NT2/D1 (cell line): ENCODE measurements around the gene UQCR10.
A peak's percentile ranks its signal among the peaks of the same experiment; 100 is the strongest.

ENCODE experiments used
- DNase-seq: peaks from one replicate; pipeline ENCODE4 v3.0.0-alpha.2; 2011; ENCODE audit warnings: low read depth, low spot score
- H3K27me3 ChIP-seq: 2 replicates; pipeline ENCODE4 v1.6.0; 2011; ENCODE audit warnings: mild to moderate bottlenecking; ENCODE audit not compliant: insufficient read length, insufficient read depth
- H3K36me3 ChIP-seq: 2 replicates; pipeline ENCODE4 v1.6.1; 2011; ENCODE audit warnings: mild to moderate bottlenecking, low read length, mixed read lengths; ENCODE audit not compliant: insufficient read depth, insufficient read length
- H3K4me1 ChIP-seq: 2 replicates; pipeline ENCODE4 v1.5.1; 2011; ENCODE audit not compliant: insufficient read depth, insufficient read length
- H3K4me3 ChIP-seq: 2 replicates; pipeline ENCODE4 v1.5.1; 2011; ENCODE audit warnings: low read depth; ENCODE audit not compliant: insufficient read length
- H3K9ac ChIP-seq: 2 replicates; pipeline ENCODE4 v1.6.0; 2011; ENCODE audit warnings: low read depth; ENCODE audit not compliant: insufficient read length
- H3K9me3 ChIP-seq: 2 replicates; pipeline ENCODE4 v1.5.1; 2011; ENCODE audit warnings: mild to moderate bottlenecking, low read length; ENCODE audit not compliant: insufficient read depth
- SUZ12 ChIP-seq: IDR thresholded peaks from 2 replicates; pipeline ENCODE4 v1.6.1; 2011; ENCODE audit not compliant: insufficient read length, insufficient read depth; ENCODE audit errors: extremely low read depth
- YY1 ChIP-seq: IDR thresholded peaks from 2 replicates; pipeline ENCODE4 v1.6.1; 2011; ENCODE audit not compliant: insufficient read length, insufficient read depth
- ZNF274 ChIP-seq: IDR thresholded peaks from 2 replicates; pipeline ENCODE4 v1.6.1; 2011; ENCODE audit warnings: mild to moderate bottlenecking, low read depth, low read length

UQCR10 gene

DNA sequence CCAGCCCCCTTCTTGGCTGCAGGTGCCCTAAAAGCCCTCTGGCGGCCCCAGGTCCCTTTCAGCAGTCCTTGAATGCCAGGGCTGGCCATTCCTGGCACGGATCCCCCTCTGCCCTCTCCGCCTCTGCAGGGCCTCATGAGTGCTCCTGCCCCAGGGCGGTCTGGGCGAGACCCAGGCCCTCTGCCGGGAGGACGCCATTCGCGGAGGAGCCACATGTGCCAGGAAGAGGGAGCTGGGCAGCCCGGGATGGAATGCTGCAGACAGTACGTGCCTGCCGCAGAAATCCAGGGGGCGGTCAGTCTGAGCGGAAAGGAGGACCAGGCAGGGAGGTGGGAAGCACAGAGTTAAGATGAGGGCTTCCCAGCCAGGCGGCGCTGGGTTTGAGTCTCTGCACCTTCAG is 44.6 kb upstream of the UQCR10 start:
- H3K4me3 ChIP-seq, result no peak overlapping the region
- H3K27me3 ChIP-seq, result peaks cover 79% of the 10 kb centered on the region
- H3K36me3 ChIP-seq, result no peaks in the 10 kb centered on the region
- no peaks in the 10 kb centered on the region for H3K9me3 ChIP-seq
- no peak for DNase-seq
- peaks cover 17% of the 10 kb centered on the region for H3K4me1 ChIP-seq
- H3K9ac ChIP-seq, result no peak overlapping the region
- TF ChIP-seq SUZ12, result no peak
- TF ChIP-seq ZNF274, result no peak
- no peak for TF ChIP-seq YY1

GRCh38 chr22:29723766-29724165 is 43.4 kb upstream of the UQCR10 start:
- H3K36me3 ChIP-seq, result no peaks in the 10 kb centered on the region
- H3K4me3 ChIP-seq, result no peak overlapping the region
- no peak for DNase-seq
- H3K4me1 ChIP-seq, result peaks cover 17% of the 10 kb centered on the region
- peaks cover 68% of the 10 kb centered on the region for H3K27me3 ChIP-seq
- no peak overlapping the region for H3K9ac ChIP-seq
- no peak for TF ChIP-seq SUZ12
- TF ChIP-seq ZNF274, result no peak
- no peak for TF ChIP-seq YY1
- H3K9me3 ChIP-seq, result no peaks in the 10 kb centered on the region

DNA sequence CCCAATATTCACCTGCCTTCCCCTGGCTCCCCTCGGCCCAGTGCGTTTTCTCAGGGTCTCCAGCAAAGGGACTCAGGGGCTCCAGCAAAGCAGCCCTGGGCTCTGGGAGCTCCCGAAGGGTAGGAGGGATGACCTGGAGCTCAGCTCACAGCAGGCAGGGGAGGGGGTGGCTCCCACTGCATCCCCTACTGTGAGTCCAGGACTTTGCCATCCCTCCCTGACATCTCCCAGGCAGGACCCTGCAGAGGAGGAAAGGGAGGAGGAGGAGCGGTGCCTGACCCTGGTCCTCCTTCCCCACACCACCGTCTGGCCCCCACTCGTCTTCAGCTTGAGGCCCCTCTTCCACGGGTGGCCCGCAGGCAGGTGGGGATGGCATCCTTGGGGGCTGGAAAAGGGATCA is 42.3 kb upstream of the UQCR10 start:
- Histone ChIP-seq H3K9me3 (no peaks in the 10 kb centered on the region), H3K36me3 (no peaks in the 10 kb centered on the region), H3K4me1 (peaks cover 17% of the 10 kb centered on the region), H3K27me3 (peaks cover 59% of the 10 kb centered on the region), H3K9ac (no peak overlapping the region), H3K4me3 (no peak overlapping the region)
- no peak for DNase-seq
- TF ChIP-seq SUZ12 (no peak), ZNF274 (no peak), YY1 (no peak)

DNA sequence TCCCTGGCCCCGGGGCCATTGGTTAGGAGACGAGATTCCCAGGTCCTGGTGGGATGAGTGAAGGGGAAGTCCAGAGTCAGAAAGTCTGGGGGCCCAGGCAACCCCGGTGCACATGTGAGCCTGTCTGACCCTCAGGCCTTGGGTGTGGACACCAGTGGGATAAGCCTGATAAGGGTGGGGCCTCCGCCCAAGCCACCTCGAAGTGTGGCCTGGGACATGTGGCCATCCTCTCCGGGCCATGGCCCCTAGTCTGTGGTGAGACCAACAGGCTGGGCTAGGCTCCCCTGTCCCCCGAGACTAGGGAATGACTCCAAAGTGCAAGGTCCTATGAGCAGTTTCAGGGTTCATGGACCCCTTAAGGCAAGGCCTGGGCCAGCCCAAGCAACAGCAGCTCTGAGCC is 41.1 kb upstream of the UQCR10 start:
- Histone ChIP-seq H3K27me3 (peaks cover 50% of the 10 kb centered on the region), H3K36me3 (no peaks in the 10 kb centered on the region), H3K9ac (no peak overlapping the region), H3K4me1 (peaks cover 17% of the 10 kb centered on the region), H3K4me3 (no peak overlapping the region), H3K9me3 (no peaks in the 10 kb centered on the region)
- DNase-seq, result no peak
- TF ChIP-seq SUZ12 (no peak), ZNF274 (no peak), YY1 (no peak)

GRCh38 chr22:29726512-29727130 is 40.5 kb upstream of the UQCR10 start:
- Histone ChIP-seq H3K27me3 (peaks cover 45% of the 10 kb centered on the region), H3K36me3 (no peaks in the 10 kb centered on the region), H3K9ac (no peak overlapping the region), H3K4me1 (peaks cover 19% of the 10 kb centered on the region), H3K4me3 (no peak overlapping the region), H3K9me3 (no peaks in the 10 kb centered on the region)
- TF ChIP-seq SUZ12 (no peak), ZNF274 (no peak), YY1 (no peak)
- DNase-seq, result no peak

DNA sequence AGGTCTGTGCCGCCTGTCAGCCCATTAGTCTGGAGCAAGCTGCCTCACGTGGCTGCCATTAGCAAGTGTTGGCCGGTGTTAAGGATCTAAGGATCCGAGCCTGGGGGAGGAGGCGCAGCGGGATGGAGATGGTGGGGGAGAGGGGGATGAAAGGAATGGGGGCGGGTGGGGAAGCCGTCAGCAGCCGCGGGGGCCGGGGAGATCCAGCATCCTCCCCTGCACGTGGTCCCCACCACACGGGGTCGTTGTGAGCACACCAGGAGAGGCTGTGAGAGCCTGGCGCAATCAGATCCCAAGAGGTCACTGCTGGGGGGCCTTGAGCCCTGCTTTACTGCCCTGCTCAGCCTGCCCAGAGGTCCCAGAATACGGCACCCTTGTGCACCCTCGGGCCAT is 40.0 kb upstream of the UQCR10 start:
- Histone ChIP-seq H3K4me3 (no peak overlapping the region), H3K9me3 (no peaks in the 10 kb centered on the region), H3K4me1 (peaks cover 19% of the 10 kb centered on the region), H3K36me3 (no peaks in the 10 kb centered on the region), H3K27me3 (peaks cover 40% of the 10 kb centered on the region), H3K9ac (peak overlapping the region; percentile 59)
- DNase-seq, result peak; percentile 66
- no peak for TF ChIP-seq SUZ12
- no peak for TF ChIP-seq ZNF274
- TF ChIP-seq YY1, result no peak

DNA sequence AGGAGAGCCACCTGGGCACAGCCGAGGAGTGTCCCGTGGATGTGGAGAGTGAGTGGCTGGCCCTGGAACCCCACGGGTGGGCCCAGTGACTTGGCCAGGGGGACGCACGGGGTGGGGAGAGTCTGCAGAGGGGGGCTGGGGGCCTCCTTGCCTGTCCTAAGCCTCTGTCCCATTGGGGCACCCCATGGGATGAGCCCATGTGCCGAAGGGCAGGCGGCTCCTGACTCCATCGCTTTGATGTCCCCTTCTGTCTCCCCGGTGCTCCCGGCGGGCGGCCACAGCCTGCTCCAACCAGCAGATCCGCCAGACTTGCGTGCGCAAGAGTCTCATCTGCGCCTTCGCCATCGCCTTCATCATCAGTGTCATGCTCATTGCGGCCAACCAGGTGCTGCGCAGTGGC is 38.0 kb upstream of the UQCR10 start:
- Histone ChIP-seq H3K9ac (no peak overlapping the region), H3K4me3 (no peak overlapping the region), H3K27me3 (peaks cover 23% of the 10 kb centered on the region), H3K4me1 (peaks cover 19% of the 10 kb centered on the region), H3K36me3 (no peaks in the 10 kb centered on the region), H3K9me3 (no peaks in the 10 kb centered on the region)
- TF ChIP-seq YY1 (no peak), SUZ12 (no peak), ZNF274 (no peak)
- DNase-seq, result no peak
